K562 (cell line): ENCODE data around the gene ROS1. TPM values are rescaled to one million over a fixed set of nuclear protein-coding genes. Genes with fewer than 3 reads are reported as not detected.

Experiments used
- FOXJ2 ChIP-seq: fragments of 200-800 bp; sonication (Bioruptor generic); IDR thresholded peaks from 2 replicates; pipeline ENCODE4 v1.6.1; 2016; ENCODE audit warnings: missing genetic modification characterization, missing compliant biosample characterization
- LARP7 ChIP-seq: fragments of 450-650 bp; IDR thresholded peaks from 2 replicates; pipeline ENCODE4 v1.6.1; 2016
- MGA ChIP-seq: fragments of 450-650 bp; IDR thresholded peaks from 2 replicates; pipeline ENCODE4 v1.6.1; 2016; ENCODE audit warnings: mild to moderate bottlenecking, moderate library complexity
- polyA plus RNA-seq, 8 experiments: library from polyadenylated mRNA; depleted of rRNA in 4 of 8; stranded (reverse) in 5 of 8; unstranded in 3 of 8; fragments of >200 nt; fragmentation: Nextera tagmentation in 2 of 8; fragmentation: Illumina TruSeq in 1 of 8; extraction: Ambion mirVana in 2 of 8; extraction: Trizol in 1 of 8; gene quantifications; 2 replicates each; pipeline versions ENCODE4 v1.2.1 to v1.2.3, GENCODE V29; 2011 to 2014; ENCODE audit warnings: inconsistent platforms in 1 of 8, missing spikeins in 1 of 8
- total RNA-seq, 7 experiments: library from RNA; depleted of rRNA in 6 of 7; stranded (reverse); fragments of >200 nt in 6 of 7; fragmentation: Illumina TruSeq in 2 of 7; extraction: Trizol in 2 of 7; gene quantifications; 2 replicates each; pipeline versions ENCODE4 v1.2.1 to v1.2.3, GENCODE V29; 2011 to 2021; ENCODE audit warnings: low replicate concordance in 1 of 7

The ROS1 gene
- total and polyA plus RNA-seq, 9 of the 15 experiments (the other 6 are each of a cell fraction or from before 2014, with no cell fraction given): under 0.01 to 0.16 (median 0.04) TPM; not detected in 6

DNA sequence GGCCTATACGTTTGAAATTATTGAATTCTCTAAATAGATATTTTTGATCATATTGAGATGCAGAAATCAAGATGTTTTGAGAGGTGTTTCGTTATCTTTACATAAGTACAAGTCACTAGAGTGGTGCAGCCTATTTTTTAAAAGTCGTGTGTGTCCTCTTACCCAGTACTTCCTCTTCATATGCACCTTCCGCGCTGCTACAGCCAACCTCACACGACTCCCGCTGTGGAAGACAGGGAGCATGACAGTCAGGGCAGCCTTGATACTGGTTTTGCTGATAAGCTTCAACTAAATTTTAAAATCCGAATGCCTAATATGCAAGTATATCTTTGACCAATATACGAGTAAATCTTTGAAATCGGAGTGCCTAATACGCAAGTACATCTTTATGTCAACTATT lies 16.3 kb downstream of the ROS1 start (continued):
- TF ChIP-seq MGA (no peak), FOXJ2 (tag) (no peak), LARP7 (no peak)
